Measurements from ENCODE around the gene HIRA. TPM values are rescaled to one million over a fixed set of nuclear protein-coding genes. Genes with fewer than 3 reads are reported as not detected.

The HIRA gene
- polyA plus RNA-seq (2013) = 17.5 TPM

- Histone ChIP-seq H3K36me3 (ENCODE audit: control insufficient read depth in 4 of 4, insufficient read depth in 4 of 4, low read length in 3 of 4) (peaks cover 3 to 19% (median 16%) of the 10 kb centered on the region in 4 experiments), H3K27me3 (replicated peaks in 2 of 5; ENCODE audit: control insufficient read depth in 4 of 5, insufficient read depth in 5 of 5, low read length in 4 of 5) (no peaks in the 10 kb centered on the region), H3K4me3 (ENCODE audit: control insufficient read depth in 1 of 7, extremely low read depth in 1 of 7, insufficient read depth in 4 of 7, low read depth in 2 of 7, low read length in 6 of 7) (peak within 1 kb of the TSS; percentile 77 to 95 (median 88)), H3K27ac (ENCODE audit: insufficient read depth in 1 of 2, low read depth in 1 of 2, low read length in 2 of 2, poor library complexity in 1 of 2, severe bottlenecking in 2 of 2) (peak within 1 kb of the TSS; percentile 64 to 94), H3K9me3 (ENCODE audit: control extremely low read depth in 1 of 5, control insufficient read depth in 4 of 5, insufficient read depth in 2 of 5, low read depth in 1 of 5, low read length in 4 of 5) (no peaks in the 10 kb centered on the region), H3K4me1 (ENCODE audit: control extremely low read depth in 1 of 4, control insufficient read depth in 4 of 4, insufficient read depth in 4 of 4, low read length in 3 of 4) (peaks cover 19 to 36% (median 31%) of the 10 kb centered on the region in 4 experiments)
- under 1% methylated on average over 63 of the region's 66 CpGs for WGBS (ENCODE audit: insufficient coverage)
- ChIA-PET POLR2A (interaction anchor here (0.5 to 1.0 kb wide), 4 partner anchors 14 to 33 kb away, joined by 3 to 5 read pairs (median 4); partner anchors contain the start of gene C22orf39), CTCF (interaction anchor here (0.7 to 1.7 kb wide), 3 partner anchors 15 to 200 kb away, joined by 3 to 4 read pairs (median 3); partner anchors contain the start of gene C22orf39)
- peak; percentile 81 to 87 (median 82) for DNase-seq
Measured at GRCh38 chr22:19431649-19432132, at the start of gene HIRA. Gene HIRA, minus strand, starts transcription at chr22:19431733. Its CDS starts 257 bp downstream, at chr22:19431476.

DNA sequence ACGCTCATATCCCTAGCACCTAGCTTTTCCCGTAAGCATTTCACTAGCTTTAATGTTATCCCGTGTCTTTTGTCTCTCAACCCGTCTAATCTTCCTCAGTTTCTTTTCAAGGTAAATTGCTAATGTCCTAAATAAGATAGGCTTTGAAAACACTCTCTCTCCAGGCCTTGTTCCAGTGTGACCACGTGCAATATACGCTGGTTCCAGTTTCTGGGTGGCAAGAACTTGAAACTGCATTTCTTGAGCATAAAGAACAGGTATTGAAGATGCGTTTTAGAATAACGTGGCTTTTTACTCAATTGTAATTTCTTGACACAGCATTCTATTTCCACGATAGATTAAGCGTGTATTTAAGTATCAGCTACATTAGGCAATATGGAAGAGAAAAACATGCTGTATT lies 49.3 kb upstream of the HIRA start:
- Histone ChIP-seq H3K27me3 (replicated peaks in 2 of 5; ENCODE audit: control insufficient read depth in 4 of 5, insufficient read depth in 5 of 5, low read length in 4 of 5) (no peaks in the 10 kb centered on the region), H3K27ac (ENCODE audit: insufficient read depth in 1 of 2, low read depth in 1 of 2, low read length in 2 of 2, poor library complexity in 1 of 2, severe bottlenecking in 2 of 2) (peak overlapping the region in 1 of 2 experiments; percentile 100), H3K36me3 (ENCODE audit: control insufficient read depth in 4 of 4, insufficient read depth in 4 of 4, low read length in 3 of 4) (peaks cover 6 to 43% (median 18%) of the 10 kb centered on the region in 4 experiments), H3K4me1 (ENCODE audit: control extremely low read depth in 1 of 4, control insufficient read depth in 4 of 4, insufficient read depth in 4 of 4, low read length in 3 of 4) (peaks cover 16 to 27% (median 25%) of the 10 kb centered on the region in 4 experiments), H3K9me3 (ENCODE audit: control extremely low read depth in 1 of 5, control insufficient read depth in 4 of 5, insufficient read depth in 2 of 5, low read depth in 1 of 5, low read length in 4 of 5) (no peaks in the 10 kb centered on the region), H3K4me3 (ENCODE audit: control insufficient read depth in 1 of 7, extremely low read depth in 1 of 7, insufficient read depth in 4 of 7, low read depth in 2 of 7, low read length in 6 of 7) (peak overlapping the region in 4 of 7 experiments; percentile 5 to 100 (median 92))
- POLR2A ChIA-PET = no interaction called here
- WGBS (ENCODE audit: insufficient coverage) = 88% methylated on average over 3 of the region's 10 CpGs
- no peak for DNase-seq
- CTCF ChIA-PET = interaction anchor here (0.6 to 4.3 kb wide), 5 partner anchors 8 to 149 kb away, joined by 3 to 19 read pairs (median 3); no protein-coding TSS in a partner anchor

DNA sequence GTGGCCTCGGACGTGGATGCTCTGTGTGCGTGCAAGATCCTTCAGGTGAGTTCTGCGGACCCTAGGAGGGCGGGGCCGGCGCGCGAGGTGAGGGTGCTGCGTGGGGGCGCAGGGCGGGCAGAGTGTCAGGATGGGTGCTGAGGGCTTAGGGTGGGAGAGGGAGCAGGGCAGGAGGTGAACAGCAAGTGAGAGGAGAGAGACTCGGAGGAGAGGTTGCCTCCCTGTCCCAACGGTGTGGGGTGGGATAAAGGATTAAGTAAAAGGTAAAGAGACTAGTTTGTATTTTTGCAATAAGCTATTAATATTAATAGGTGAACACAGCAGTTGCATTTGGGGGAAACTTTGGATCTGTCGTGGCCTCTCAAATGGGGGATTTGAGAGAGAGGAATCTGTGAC lies 48.6 kb upstream of the HIRA start:
- Histone ChIP-seq H3K4me3 (ENCODE audit: control insufficient read depth in 1 of 7, extremely low read depth in 1 of 7, insufficient read depth in 4 of 7, low read depth in 2 of 7, low read length in 6 of 7) (peak overlapping the region; percentile 61 to 100 (median 89)), H3K4me1 (ENCODE audit: control extremely low read depth in 1 of 4, control insufficient read depth in 4 of 4, insufficient read depth in 4 of 4, low read length in 3 of 4) (peaks cover 16 to 27% (median 25%) of the 10 kb centered on the region in 4 experiments), H3K27ac (ENCODE audit: insufficient read depth in 1 of 2, low read depth in 1 of 2, low read length in 2 of 2, poor library complexity in 1 of 2, severe bottlenecking in 2 of 2) (peak overlapping the region in 1 of 2 experiments; percentile 100), H3K9me3 (ENCODE audit: control extremely low read depth in 1 of 5, control insufficient read depth in 4 of 5, insufficient read depth in 2 of 5, low read depth in 1 of 5, low read length in 4 of 5) (no peaks in the 10 kb centered on the region), H3K36me3 (ENCODE audit: control insufficient read depth in 4 of 4, insufficient read depth in 4 of 4, low read length in 3 of 4) (peaks cover 6 to 43% (median 16%) of the 10 kb centered on the region in 4 experiments), H3K27me3 (replicated peaks in 2 of 5; ENCODE audit: control insufficient read depth in 4 of 5, insufficient read depth in 5 of 5, low read length in 4 of 5) (no peaks in the 10 kb centered on the region)
- WGBS (ENCODE audit: insufficient coverage) = 0% methylated on average over 14 of the region's 15 CpGs
- CTCF ChIA-PET = interaction anchor here (0.6 to 4.3 kb wide), 3 partner anchors 41 to 150 kb away, joined by 3 to 19 read pairs (median 3); no protein-coding TSS in a partner anchor
- no peak for DNase-seq
- POLR2A ChIA-PET = no interaction called here

DNA sequence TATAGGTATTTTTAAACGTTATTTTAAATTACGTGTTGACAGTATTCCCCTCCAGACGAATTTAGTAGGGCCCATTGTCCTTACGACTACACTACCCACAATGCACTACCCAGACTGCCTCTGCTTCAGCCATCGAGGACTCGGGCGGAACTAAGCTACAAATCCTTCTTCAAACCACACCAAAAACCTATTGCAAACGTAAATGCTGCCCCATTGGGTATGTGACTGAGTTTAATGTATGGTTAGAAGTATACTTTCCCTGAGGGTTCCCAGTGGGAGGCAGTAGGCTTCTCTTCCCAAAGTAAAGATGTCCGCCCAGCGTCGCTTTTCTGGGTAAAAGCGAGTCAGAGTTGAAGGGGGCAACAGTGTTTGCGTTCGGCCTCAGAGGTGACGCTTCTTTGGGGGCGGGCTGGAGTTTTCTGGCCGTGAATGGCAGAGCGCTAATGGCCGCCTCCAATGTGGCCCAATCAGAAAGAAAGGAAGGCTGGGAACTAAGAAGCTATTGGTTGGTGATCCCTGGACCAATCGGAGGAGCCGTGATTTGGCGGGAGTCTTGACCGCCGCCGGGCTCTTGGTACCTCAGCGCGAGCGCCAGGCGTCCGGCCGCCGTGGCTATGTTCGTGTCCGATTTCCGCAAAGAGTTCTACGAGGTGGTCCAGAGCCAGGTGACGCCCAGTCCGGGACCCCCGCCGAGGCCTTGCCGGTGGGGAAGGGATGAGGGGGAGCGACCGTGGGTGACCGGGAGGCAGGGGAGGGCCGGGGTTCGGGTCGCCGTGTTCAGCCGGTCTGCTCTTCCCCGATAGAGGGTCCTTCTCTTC lies 48.0 kb upstream of the HIRA start, which contains the start of gene CDC45:
CDC45 (plus strand) TSS at position 566 of the 818 bp plus-strand sequence; CDS start at position 615, 49 bp downstream.
- no peaks in the 10 kb centered on the region for H3K27me3 ChIP-seq (replicated peaks in 2 of 5; ENCODE audit: control insufficient read depth in 4 of 5, insufficient read depth in 5 of 5, low read length in 4 of 5)
- POLR2A ChIA-PET = interaction anchor here (0.7 kb wide), 1 partner anchor 15 kb away, joined by 3 read pairs; no protein-coding TSS in a partner anchor

DNA sequence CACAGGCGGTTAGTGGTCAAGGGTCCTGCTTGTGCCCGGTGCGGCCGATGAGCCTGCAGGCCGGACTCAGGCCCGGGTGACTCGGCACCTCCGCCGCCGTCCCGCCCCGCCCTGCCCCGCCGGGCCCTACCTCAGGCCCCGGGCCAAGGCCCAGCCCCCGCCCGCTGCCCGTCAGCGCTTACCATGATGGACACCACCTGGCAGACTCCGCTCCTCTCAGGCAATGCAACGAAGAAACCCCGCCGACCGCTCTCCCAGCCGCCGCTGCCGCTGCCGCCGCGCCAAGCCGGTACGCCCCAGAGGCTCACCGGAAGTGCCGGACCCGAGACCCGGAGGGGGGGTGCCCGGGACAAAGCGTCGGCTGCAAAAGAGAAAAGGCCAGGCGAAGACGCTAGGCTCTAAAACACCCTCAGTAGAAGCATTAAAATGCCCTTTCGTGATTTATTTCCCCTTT lies 47.4 kb upstream of the HIRA start, which contains the start of gene UFD1:
UFD1 (minus strand) TSS at position 293 of the 454 bp plus-strand sequence; CDS start at position 185, 108 bp downstream.
- H3K27me3 ChIP-seq (replicated peaks in 2 of 5; ENCODE audit: control insufficient read depth in 4 of 5, insufficient read depth in 5 of 5, low read length in 4 of 5) = no peaks in the 10 kb centered on the region
- peak within 1 kb of the TSS; percentile 100 for H3K27ac ChIP-seq (ENCODE audit: insufficient read depth in 1 of 2, low read depth in 1 of 2, low read length in 2 of 2, poor library complexity in 1 of 2, severe bottlenecking in 2 of 2)
- WGBS (ENCODE audit: insufficient coverage) = 0% methylated on average over 29 of the region's 42 CpGs
- H3K9me3 ChIP-seq (ENCODE audit: control extremely low read depth in 1 of 5, control insufficient read depth in 4 of 5, insufficient read depth in 2 of 5, low read depth in 1 of 5, low read length in 4 of 5) = no peaks in the 10 kb centered on the region
- H3K36me3 ChIP-seq (ENCODE audit: control insufficient read depth in 4 of 4, insufficient read depth in 4 of 4, low read length in 3 of 4) = peaks cover 4 to 40% (median 12%) of the 10 kb centered on the region in 4 experiments
- ChIA-PET CTCF (interaction anchor here (1.1 to 4.3 kb wide), 3 partner anchors 151 to 330 kb away, joined by 3 to 19 read pairs (median 3); no protein-coding TSS in a partner anchor), POLR2A (interaction anchor here (0.7 kb wide), 1 partner anchor 16 kb away, joined by 3 read pairs; no protein-coding TSS in a partner anchor)
- DNase-seq = peak in 1 of 3 donors; percentile 79
- peak within 1 kb of the TSS; percentile 61 to 100 (median 89) for H3K4me3 ChIP-seq (ENCODE audit: control insufficient read depth in 1 of 7, extremely low read depth in 1 of 7, insufficient read depth in 4 of 7, low read depth in 2 of 7, low read length in 6 of 7)
- H3K4me1 ChIP-seq (ENCODE audit: control extremely low read depth in 1 of 4, control insufficient read depth in 4 of 4, insufficient read depth in 4 of 4, low read length in 3 of 4) = peaks cover 16 to 27% (median 25%) of the 10 kb centered on the region in 4 experiments

More for the DNA sequence above, 48.0 kb upstream of the HIRA start, which contains the start of gene CDC45:
- H3K4me3 ChIP-seq (ENCODE audit: control insufficient read depth in 1 of 7, extremely low read depth in 1 of 7, insufficient read depth in 4 of 7, low read depth in 2 of 7, low read length in 6 of 7) = peak within 1 kb of the TSS; percentile 61 to 100 (median 89)
- peaks cover 6 to 43% (median 16%) of the 10 kb centered on the region in 4 experiments for H3K36me3 ChIP-seq (ENCODE audit: control insufficient read depth in 4 of 4, insufficient read depth in 4 of 4, low read length in 3 of 4)
- peaks cover 16 to 27% (median 25%) of the 10 kb centered on the region in 4 experiments for H3K4me1 ChIP-seq (ENCODE audit: control extremely low read depth in 1 of 4, control insufficient read depth in 4 of 4, insufficient read depth in 4 of 4, low read length in 3 of 4)
- no peaks in the 10 kb centered on the region for H3K9me3 ChIP-seq (ENCODE audit: control extremely low read depth in 1 of 5, control insufficient read depth in 4 of 5, insufficient read depth in 2 of 5, low read depth in 1 of 5, low read length in 4 of 5)
- DNase-seq = peak; percentile 98 to 99 (median 98)
- WGBS (ENCODE audit: insufficient coverage) = under 1% methylated on average over 36 of the region's 50 CpGs
- CTCF ChIA-PET = interaction anchor here (1.1 to 4.3 kb wide), 4 partner anchors 51 to 331 kb away, joined by 3 to 19 read pairs (median 3); no protein-coding TSS in a partner anchor
- peak within 1 kb of the TSS; percentile 100 for H3K27ac ChIP-seq (ENCODE audit: insufficient read depth in 1 of 2, low read depth in 1 of 2, low read length in 2 of 2, poor library complexity in 1 of 2, severe bottlenecking in 2 of 2)

GRCh38 chr22:19478045-19478900 lies 46.7 kb upstream of the HIRA start:
- DNase-seq = peak in 1 of 3 donors; percentile 34
- peak overlapping the region; percentile 100 for H3K27ac ChIP-seq (ENCODE audit: insufficient read depth in 1 of 2, low read depth in 1 of 2, low read length in 2 of 2, poor library complexity in 1 of 2, severe bottlenecking in 2 of 2)
- H3K36me3 ChIP-seq (ENCODE audit: control insufficient read depth in 4 of 4, insufficient read depth in 4 of 4, low read length in 3 of 4) = peaks cover 4 to 41% (median 15%) of the 10 kb centered on the region in 4 experiments
- peaks cover 16 to 27% (median 25%) of the 10 kb centered on the region in 4 experiments for H3K4me1 ChIP-seq (ENCODE audit: control extremely low read depth in 1 of 4, control insufficient read depth in 4 of 4, insufficient read depth in 4 of 4, low read length in 3 of 4)
- CTCF ChIA-PET = interaction anchor here (1.0 to 4.3 kb wide), 8 partner anchors 10 to 330 kb away, joined by 3 to 19 read pairs (median 4); no protein-coding TSS in a partner anchor
- no peaks in the 10 kb centered on the region for H3K27me3 ChIP-seq (replicated peaks in 2 of 5; ENCODE audit: control insufficient read depth in 4 of 5, insufficient read depth in 5 of 5, low read length in 4 of 5)
- under 1% methylated on average over 21 of the region's 31 CpGs for WGBS (ENCODE audit: insufficient coverage)
- POLR2A ChIA-PET = no interaction called here
- H3K9me3 ChIP-seq (ENCODE audit: control extremely low read depth in 1 of 5, control insufficient read depth in 4 of 5, insufficient read depth in 2 of 5, low read depth in 1 of 5, low read length in 4 of 5) = no peaks in the 10 kb centered on the region
- peak overlapping the region; percentile 56 to 100 (median 89) for H3K4me3 ChIP-seq (ENCODE audit: control insufficient read depth in 1 of 7, extremely low read depth in 1 of 7, insufficient read depth in 4 of 7, low read depth in 2 of 7, low read length in 6 of 7)

Measured in common myeloid progenitor, CD34-positive (primary cell).